GM21360 (cell line): Measurements from ENCODE around the gene KLHL13.
"Not testable (repeated sequence)": the region's sequence is repeated elsewhere in the genome, so short reads cannot be mapped to it uniquely, and the experiment has no call there.

Source experiments
- ATAC-seq: cut with Tn5 transposase; IDR thresholded peaks from one replicate; pipeline ENCODE4 v1.9.1; 2021; ENCODE audit warnings: mild to moderate bottlenecking, moderate library complexity; ENCODE audit not compliant: unreplicated experiment

KLHL13 gene, protein sequence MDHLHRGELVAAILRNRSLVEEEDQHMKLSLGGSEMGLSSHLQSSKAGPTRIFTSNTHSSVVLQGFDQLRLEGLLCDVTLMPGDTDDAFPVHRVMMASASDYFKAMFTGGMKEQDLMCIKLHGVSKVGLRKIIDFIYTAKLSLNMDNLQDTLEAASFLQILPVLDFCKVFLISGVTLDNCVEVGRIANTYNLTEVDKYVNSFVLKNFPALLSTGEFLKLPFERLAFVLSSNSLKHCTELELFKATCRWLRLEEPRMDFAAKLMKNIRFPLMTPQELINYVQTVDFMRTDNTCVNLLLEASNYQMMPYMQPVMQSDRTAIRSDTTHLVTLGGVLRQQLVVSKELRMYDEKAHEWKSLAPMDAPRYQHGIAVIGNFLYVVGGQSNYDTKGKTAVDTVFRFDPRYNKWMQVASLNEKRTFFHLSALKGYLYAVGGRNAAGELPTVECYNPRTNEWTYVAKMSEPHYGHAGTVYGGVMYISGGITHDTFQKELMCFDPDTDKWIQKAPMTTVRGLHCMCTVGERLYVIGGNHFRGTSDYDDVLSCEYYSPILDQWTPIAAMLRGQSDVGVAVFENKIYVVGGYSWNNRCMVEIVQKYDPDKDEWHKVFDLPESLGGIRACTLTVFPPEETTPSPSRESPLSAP

DNA sequence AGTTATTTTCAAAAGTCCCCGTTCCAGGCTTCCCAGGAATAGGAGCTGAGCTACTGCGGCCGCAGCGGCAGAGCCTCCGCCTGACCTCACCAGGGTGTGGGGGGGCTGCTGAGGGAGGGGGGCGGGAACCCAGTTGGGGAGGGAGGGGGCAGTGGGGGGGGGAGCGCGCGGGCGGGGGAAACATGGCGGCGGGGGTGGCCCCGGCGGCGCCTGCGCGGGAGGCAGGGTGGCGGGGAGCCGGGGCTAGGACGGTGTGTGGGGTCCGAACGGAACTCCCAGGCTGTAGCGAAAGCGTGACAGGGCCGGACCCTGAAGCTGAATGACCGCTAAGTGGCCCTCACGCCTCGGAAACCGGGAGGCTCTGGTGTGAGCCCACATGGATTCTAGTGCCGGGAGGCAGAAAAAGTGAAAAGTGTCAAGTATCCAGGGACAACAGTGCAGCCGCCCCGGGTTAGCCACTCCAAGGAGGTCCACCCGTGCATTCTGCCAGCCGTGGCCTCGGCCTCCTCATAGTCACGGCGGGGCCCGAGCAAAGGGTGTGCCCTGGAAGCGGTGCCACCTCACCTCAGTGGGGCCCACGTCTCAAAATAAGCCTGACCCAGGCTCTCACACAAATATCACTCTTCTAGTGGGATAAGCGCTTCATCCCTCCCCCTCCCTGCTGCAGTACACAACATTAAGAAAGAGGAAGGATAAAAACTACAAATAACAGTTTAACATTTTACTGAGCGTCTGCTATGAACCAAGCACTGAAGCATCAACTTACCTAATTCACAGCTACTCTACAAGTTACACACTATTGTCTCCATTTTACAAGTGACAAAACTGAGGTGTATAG is at the start of gene KLHL13:
Gene KLHL13 (minus strand): TSS at position 98 of the 838 bp plus-strand sequence. CDS start 88,337 bp downstream, outside the sequence.
- ATAC-seq: peak; percentile 58

DNA sequence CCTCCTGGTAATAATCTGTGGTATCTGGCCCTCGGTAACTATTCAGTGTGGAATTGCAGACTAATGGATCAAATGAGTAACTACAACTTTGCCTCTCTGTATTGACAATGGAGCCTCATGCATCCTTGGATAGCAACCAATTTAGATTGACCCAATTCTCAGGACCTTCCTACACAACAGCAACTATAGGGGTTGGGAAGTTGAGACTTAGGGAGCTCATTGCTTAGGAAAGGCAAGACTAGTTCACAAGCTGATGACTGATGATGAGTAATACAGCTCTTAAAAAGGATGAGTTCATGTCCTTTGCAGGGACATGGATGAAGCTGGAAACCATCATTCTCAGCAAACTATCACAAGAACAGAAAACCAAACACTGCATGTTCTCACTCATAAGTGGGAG is 47.5 kb upstream of the KLHL13 start:
- ATAC-seq: no peak

DNA sequence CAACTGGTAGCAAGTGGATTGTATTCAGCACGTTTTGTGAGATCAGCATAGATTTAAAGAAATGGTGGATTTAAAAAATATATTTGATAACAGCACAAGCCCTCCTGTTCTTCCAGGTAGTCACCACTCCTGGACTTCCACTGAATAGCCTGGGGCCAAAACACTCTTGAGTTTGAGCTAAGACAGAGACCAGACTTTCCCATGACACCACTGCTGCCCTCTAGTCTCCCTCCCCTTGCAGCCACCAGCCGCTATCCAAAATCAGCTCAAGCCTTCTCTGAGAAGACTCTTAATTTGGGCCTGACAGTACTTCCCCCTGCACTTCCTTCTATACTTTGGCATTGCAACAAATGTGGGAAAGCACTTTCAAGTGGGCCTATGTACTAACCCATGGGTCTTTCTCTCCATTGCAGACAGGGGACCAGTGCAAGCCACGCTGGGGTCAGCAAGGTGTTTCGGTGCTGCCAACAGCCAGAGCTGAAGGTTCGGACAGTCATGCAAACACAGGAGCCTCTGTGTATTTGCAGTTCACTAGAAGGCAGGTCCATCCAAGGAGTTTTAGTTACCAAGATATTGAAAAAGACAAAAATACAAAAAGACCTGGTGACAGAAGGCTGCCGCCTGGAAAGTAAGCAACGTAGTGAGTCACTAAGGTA is 40.5 kb upstream of the KLHL13 start:
- ATAC-seq: no peak

DNA sequence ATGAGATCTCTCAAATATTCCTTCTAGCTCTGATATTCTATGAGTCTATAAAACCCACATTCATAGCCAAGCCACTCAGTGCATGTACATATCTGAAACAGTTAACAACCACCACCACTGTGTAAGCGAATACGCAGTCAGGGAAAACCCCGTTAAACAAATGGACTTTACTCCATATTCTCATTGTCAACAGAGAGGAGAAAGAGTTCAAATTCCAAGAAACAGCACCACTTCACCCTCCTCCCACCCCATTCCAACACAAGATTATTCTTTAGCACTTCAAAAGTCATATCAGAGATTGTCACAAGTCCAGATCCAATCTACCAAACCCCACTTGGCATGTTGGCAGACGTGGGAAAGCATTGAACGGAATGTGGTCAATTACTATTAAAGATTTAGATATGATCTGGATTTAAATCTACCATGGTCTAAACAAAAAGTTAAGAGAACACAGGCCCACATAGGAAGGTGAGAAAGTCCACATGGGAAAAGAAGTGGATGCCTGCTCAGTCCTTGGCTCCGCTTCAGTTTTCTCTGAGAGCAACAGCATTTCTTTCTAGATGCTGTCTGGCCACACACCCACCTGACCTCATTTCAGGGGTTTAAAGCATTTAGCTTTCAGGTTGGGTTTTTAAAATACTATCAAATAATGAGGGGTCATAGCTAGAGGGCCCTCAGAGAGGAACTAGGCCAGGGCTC is 39.8 kb upstream of the KLHL13 start:
- no peak for ATAC-seq

DNA sequence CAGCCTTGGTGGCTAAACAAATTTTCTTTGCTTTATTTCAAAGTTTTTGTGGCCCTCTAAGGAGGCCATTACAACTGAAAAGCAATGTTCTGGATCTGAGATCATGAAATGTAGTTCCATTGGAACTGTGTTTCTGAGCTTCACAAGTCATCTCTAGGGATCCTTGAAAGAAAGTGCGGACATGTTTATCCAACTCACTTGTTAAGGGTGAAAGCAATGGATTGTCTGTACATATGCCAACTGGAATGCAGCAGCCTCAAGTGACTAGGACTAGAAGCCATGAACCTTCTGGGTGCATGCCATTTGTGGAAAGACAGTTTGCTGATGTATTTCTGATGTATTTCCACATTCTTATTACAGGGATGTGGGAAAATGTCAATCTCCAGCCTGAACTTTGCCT is 36.7 kb upstream of the KLHL13 start:
- ATAC-seq: no peak

DNA sequence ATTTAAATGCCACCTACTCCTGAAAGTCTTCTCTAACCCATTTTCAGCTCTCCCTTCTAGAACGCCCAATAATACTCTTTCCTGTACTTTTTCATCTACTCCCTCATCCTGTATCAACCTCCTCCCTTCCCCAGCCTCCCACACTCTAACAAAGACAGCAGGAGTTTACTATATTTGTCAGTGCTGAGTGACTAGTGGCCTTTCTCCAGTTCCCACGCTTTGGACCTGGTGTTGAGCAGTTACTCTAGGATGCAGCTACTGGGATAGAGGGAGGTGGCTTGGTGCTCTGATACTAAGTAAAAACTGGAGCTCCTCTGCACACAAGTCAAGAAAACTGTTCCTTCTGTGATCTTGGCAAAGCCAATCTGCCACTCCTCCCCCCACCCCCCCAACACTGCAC is 36.1 kb upstream of the KLHL13 start:
- no peak for ATAC-seq

DNA sequence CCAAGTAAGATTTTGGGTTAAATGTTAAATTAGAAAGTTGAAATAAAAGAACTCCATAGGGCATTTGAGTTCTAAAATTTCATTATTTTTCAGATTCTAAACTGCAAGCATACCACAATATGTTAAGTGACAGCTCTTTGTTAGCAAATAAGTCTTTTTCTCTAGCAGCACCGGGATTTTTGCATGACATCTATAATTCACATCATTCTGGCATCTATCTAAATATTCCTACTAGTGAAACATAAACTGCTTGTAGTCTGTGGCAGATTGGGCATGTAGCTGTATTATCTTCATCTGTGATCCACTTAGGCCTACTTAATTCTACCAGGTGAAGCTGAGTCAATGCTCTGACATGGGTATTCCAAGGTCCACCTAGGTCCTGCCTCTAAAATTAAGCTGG is 32.1 kb upstream of the KLHL13 start:
- ATAC-seq: no peak

DNA sequence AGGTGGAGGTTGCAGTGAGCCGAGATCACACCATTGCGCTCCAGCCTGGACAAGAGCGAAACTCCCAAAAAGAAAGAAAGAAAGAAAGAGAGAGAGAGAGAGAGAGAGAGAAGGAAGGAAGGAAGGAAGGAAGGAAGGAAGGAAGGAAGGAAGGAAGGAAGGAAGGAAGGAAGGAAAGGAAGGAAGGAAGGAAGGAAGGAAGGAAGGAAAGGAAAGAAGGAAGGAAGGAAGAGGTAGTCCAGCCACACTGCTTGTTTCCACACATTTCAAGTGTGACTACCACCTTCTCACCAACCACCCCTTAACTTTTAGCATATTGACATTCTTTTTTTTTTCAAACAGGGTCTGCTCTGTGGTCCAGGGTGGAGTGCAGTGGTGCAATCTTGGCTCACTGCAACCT is 31.2 kb upstream of the KLHL13 start:
- ATAC-seq: not testable (repeated sequence)

DNA sequence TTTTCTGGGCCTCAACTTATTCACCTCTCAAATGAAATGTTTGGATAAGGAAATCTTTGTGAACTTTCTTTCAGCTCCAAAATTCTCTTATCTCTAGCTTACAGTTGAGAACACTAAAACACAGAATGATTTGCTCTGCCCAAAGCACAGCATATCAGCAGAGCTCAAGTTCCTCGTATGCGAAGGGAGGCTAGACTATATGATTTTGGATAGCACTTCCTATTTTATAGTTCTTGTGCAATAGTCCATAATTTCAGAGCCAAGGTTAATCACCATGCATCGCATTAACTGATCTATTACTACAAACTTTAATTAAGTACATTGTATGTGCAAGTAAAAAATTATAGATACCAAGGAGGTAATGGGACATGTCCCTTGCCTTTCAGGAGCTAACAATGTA is 27.0 kb upstream of the KLHL13 start:
- ATAC-seq: no peak

DNA sequence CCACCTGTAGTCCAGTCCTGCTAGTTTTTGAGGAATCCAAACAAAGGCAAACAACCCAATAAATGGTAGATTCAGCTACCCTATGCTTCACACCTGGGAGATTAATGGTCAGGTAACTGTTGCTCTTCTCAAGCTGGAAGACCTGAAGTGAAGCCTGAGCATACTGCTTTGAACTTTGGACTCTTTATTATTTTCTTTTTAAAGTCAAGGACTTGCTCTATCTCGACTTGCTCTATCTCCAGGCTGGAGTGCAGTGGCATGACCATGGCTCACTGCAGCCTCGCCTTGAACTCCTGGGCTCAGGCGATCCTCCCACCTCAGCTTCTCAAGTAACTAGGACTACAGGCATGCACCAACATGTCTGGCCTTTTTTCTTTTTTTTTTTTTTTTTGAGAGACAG is 14.7 kb upstream of the KLHL13 start:
- no peak for ATAC-seq

DNA sequence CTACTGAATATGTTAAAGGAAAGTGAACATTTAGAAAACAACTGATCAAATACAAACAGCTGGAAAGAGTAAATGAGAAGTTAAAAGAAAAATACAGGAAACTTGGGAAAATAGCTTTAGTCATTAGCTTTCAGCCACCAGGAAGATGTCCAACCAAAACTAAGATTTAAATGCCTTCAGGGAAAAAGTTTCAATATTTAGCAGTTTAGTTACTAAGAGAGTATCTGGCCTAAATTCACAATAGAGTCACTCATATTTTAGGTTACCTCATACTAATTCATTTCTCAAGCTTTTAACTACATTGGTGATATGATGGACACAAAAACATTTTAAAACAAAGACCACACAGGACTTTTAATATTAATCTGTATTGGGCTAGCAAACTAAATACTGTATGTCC is 13.1 kb upstream of the KLHL13 start:
- ATAC-seq: no peak

DNA sequence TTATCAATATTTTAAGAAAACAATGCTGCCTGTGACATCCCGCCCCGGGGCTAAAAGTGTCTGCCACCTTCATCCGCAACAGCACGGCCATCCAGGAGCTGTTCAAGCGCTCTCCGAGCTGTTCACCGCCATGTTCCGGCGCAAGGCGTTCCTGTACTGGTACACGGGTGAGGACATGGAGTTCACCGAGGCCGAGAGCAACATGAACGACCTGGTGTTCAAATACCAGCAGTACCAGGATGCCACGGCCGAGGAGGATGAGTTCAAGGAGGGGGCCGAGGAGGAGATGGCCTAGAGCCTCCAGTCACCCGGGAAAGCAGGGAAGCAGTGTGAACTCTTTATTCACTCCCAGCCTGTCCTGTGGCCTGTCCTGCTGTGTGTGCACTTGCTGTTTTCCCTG is 12.1 kb upstream of the KLHL13 start:
- no peak for ATAC-seq

DNA sequence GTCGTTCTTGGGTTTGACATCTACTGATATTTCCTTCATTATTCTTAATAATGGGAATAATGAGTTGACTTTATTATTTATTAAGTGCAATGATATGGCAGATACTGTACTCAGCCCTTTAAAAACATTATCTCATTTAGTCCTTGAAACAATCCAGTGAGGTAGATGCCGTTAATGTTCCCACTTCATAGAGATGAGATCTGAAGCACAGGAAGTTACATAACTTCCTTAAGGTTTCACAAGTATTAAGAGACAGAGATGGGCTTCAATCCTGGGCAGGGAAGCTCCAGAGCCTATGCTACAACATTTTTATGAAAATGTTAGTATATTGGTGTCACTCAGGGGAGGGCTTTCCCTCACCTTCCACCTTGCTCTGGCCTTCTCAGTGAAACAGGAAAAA is 9.7 kb upstream of the KLHL13 start:
- ATAC-seq: no peak

DNA sequence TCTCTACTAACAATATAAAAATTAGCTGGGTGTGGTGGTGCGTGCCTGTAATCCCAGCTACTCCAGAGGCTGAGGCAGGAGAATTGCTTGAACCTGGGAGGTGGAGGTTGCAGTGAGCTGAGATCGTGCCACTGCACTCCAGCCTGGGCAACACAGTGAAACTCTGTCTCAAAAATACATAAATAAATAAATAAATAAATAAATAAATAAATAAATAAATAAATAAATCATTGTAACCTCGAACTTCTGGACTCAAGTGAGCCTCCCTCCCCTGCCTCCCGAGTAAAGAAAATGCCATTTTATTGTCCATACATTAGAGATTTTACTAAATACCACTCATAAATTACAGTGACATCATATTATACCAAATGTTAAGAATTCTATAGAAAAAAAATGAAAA is 7.6 kb upstream of the KLHL13 start:
- ATAC-seq: not testable (repeated sequence)

DNA sequence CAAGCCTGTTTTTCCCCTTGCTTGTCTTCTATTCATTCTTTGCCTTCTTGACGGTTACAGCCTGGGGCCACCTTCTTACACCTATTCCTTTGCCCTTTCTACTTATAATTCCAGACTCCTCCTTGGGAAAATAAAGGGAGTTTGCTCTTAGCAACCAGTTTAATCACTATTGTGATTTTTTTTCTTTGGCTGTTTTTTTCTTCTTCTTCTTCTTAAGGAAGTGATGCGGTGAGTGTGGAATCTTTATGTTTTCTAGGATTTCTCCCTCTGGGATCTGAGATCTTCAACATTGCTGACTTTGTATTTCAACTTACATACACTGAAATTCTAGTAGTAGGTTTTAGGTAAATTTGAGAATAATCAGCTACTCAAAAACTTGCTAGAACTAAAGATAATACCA is 1.1 kb upstream of the KLHL13 start:
- no peak for ATAC-seq

DNA sequence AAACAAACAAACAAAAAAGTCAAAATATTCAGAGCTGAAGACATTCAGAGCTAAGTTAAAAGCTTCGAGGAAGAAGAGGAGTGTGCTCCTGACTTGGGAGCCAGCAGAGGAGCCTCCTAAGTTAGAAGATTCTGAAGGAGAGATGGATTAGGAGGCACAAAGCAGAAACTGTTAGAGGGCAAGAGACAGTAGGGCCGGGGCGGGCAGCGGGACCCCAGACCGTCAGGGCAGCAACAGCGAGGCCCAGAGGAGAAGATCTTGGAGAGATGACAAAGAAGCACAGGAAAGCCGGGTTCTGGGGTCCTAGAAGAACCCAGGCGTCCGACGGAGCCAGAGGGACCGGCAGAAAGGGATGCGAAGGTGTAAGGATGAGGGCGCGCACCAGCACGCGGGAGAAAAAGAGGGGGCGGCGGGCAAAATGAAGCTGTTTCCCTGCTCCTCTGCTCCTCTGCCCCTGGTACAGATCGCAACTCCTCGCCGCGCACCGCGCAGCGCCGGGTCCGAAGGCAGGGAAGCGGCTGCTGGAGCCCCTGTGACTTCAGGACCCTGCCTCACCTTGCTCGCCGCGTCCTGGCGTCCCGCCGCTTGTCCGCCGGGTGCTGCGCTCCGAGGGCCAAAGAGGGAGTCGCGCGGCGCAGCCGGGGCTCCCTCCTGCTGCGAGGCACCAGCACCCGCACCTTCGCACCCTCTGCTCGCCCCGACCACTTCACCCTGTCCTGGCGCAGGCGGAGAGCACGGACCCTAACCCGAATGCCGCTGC is 477 bp downstream of the KLHL13 start:
- peak; percentile 33 for ATAC-seq

DNA sequence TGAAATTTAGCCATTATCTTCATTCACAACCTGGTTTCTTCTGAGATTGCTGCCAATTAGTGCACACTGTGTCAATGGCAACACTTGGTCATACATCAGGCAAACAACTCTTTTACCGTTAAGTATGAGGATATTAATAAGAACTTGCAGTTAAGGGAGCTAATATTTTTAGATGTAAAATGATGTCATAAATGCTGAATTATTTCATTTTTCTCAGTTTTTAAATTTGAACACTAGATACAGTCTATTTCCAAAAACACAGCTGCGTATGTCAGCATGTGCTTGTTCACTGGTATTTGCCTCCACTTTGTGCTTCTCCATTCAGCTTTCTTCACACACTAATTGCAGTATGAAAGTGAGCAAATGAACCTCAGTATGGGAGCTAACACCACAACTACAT is 1.6 kb downstream of the KLHL13 start:
- ATAC-seq: no peak

DNA sequence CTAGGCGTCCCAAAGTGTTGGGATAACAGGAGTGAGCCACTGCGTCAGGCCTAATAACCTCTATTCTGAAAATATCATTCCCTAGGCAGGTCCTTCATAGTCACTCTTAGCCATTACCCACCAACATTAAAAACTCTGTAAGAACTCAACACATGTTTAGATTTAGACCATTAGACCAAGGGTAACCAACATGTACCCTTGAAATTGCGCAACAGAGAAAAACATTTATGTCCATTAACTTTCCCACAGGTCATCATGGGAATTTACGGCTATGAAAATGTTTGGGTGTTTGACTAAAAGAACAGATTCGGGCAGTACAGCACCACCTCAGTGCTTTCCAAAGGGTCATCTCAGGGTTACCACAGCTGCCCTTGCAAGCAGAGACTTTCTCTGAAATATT is 7.5 kb downstream of the KLHL13 start:
- no peak for ATAC-seq

DNA sequence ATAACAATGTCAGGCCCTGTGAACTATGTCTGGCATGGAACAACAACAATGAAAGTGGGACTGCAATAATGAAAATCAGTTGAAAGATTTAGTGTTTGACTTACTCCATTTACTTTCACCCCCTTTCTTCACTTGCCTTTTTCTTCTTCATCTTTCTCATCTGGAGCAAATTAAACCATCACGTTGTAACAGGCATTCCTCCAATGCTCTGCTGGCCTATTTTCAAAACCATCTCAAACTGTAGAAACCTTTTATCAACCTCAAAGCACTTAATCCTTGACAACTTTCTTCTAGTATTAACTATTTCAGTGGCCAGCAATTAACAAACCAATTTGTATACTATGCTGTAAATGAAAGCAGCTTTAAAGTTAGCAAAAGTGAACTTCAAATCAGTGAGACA is 8.3 kb downstream of the KLHL13 start:
- no peak for ATAC-seq

DNA sequence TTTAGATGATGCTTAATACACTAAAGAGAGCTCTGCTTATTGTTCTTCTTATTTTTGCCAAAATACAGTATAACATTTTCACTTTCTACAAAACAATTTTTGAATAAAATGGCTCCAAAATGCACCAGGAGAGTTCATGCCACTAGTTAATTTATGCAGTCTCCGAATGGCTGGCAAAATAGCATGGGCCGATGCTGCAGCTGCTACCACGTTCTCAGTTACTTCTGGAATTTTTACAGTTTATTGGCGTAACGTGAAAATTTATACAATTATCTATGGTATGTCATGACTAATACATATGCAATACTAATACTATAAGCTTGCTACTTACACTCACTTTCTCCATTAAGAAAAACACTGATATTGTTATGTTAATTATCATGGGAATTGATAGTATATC is 16.5 kb downstream of the KLHL13 start:
- ATAC-seq: no peak
